Stimulated activated naive CD8-positive, alpha-beta T cell treated with anti-CD3 and anti-CD28 coated beads, Interleukin-15, Interleukin-2, amounts not matched to agents 100 U/mL and 50 U/mL, for 24 hours (primary cell): ENCODE measurements around the gene INAFM2.

Source experiments
- ATAC-seq: fragments of 150-1000 bp; cut with Tn5 transposase; one replicate; pipeline ENCODE4 v1.10.0; 2021
- DNase-seq: peaks from one replicate; pipeline ENCODE4 v3.0.0; 2021

The INAFM2 gene

DNA sequence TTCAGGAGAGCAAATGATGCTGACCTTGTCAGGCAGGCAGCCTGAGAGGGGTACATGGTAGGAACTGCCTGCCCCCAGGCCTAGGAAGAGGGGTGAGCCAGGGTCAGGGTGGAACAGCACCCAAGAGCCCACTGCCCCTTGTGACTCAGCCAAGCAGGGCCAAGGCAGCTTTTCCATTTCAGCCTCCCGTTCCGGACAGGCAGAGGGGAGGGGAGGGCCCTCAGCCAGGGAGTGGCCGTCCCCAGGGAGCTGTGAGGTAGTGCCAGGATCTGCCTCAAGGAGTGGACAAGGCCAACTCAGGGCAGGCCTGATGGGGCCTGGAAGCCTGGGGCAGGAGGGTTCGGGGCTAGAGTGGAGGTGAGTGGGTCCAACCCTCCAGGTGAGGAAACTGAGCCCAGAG, 35.5 kb upstream of the INAFM2 start:
- no peak for DNase-seq

DNA sequence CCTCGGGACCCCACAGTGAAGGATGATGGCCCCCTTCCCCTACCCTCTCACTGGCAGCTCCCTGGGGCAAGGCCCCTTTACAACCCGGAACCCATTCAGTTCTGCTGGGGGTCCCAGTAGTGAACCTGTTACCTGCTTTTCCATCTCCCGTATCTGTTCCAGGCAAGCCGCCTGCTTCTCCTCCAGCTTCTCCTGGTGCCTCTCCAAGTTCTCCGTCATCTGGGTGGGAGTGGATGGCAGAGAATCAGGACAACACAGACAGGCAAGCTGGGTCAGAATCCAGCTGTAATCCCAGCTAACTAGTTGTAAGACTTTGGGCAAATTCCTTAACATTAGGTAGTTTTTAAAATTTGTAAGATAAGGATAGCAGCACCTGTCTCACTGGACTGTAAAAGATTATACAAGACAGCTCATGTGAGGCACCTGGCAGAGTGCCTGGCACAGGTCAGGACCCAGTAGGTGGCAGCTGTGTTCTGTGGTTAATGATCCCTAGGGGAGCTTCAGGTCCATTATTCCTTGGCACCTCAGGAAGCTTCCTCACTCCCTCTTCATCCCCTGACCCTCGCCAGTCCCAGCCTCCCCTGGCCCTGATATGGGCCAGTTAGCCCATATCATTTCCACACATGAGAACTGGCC, 34.2 kb upstream of the INAFM2 start:
- DNase-seq (no peak), ATAC-seq (no peak)

More for the DNA sequence above, 35.5 kb upstream of the INAFM2 start:
- no peak for ATAC-seq

DNA sequence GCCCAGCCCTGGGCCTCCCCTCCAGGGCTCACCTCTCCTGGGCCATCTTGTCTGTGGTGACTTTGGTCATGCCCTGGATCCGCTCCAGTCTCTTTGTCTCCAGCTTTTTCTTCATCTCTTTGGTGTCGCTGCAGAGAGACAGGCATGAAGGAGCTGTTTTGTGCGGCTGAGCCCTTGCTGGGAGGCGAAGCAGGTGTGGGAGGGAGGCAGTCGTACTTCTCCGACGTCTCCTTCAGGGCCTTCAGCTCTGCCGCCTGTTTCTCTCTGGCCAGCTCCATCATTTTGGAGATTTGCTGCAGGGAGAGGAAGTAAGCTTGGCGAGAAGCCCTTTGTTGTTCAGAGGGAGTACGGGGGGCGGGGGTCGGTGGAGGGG, 33.0 kb upstream of the INAFM2 start:
- DNase-seq (no peak), ATAC-seq (no peak)

DNA sequence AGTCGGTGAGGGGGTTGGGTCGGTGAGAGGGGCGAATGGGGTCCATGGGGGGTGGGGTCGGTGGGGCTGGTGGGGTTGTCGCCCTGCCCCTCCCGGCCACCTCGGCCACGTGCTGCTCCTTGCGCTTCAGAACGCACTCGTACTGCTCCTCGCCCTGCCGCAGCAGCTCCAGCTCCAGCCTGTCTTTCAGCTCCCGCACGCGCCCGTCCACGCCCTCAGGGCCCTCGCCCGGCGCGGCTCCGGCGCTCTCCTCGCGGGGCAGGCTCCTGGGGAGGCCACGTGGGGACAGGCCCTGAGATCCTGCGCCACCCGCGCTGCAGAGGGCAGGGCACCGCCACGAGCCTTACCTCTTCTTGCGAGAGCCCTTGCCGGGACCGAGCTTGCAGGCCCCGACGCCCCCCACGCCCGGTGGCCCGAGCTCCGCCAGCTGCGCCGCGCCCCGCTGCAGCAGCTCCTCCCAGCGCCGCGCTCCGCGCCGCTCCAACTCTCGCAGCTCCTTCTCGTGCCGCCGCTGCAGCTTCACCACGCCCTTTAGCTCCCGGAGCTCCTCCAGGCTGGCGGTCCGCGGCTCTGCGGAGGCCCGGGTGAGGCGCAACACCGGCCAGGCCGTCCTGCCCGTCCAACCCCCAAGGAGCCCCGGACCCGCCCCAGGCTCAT, 32.4 kb upstream of the INAFM2 start:
- ATAC-seq = no peak
- no peak for DNase-seq

DNA sequence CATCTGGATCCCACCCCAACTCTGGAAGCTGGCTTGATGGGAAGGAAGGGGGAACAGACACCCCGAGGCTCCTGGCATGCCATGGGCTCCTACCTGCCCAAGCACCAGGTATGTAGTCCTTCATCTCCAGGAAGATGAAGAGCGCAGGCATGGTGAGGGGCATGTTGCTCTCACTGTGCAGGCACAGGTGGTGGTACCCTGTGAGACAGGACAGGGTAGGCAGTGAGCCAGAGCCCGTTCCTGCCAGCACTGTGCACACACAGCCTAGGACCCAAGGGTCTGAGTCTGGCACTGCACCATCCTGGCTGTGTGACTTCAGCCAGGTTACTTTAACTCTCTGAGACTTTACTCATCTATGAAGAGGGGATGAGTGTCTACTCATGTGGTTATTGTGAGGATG, 31.2 kb upstream of the INAFM2 start:
- DNase-seq = no peak
- ATAC-seq = no peak

- DNase-seq (no peak), ATAC-seq (no peak)
Observed at GRCh38 chr15:40293006-40293405, 30.5 kb upstream of the INAFM2 start.

DNA sequence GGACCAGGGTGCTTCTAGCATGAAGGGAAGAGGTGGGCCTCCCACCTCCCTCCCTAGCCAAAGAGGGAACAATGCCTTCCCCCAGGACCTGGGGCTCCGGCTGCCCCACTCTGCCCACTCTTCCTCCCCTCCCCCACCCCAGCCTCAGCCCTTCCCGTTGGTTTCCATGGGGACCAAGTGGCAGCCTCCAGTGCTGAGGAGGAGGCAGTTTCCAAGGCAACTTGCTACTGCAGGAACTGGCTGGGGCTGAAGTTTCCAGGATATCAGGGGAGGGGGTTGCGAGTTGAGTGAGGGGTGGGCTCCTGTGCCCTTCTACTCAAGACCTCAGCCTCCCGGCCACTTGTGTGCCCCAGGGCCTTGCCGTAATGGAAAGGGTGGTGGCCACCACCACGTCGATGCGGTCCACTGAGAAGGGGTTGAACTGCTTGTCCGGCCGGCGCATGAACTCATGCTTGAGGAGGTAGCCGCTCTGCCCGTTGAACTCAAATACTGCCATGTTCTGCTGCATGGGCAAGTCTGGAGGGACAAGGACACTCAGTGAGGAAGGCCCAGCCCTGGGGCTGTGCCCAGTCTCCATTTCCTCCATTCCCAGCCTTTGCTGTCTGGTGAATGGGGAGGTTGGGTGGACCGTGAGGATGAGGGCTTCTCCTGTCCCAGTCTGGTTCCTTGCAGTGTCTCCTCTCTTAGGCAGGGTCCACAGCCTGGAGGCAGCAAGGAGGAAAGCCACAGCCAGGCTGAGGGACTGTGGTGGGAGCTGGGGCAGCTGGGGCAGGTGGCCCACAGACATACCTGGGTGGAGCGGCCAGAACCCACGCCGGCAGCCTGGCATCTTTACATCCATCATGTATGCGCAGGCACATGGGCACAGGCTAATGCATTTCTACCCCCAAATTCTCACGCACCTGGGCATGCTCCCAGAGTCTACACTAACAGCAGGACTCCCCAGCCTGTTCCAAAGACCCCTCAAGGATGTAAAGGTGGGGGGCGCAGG, 29.3 kb upstream of the INAFM2 start:
- DNase-seq = no peak
- ATAC-seq = no peak

DNA sequence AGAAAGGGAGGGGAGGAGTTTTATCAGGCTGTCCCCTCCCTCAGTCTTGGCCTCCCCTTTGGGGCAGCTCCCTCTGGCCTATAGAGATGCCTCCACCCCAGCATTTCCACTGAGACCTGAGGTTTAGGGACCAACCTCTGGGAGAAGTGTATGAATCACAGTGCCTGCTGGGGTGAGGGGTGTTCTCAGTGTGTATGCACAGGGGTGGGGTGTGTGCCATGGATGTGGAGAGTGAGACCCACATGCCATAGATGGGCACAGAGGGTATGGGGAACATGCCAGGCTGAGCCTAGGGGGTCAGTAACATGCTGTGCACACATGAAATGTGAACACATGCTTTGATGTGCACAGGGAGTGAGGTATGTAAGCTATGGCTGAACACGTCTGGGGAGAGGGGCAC, 28.2 kb upstream of the INAFM2 start:
- no peak for DNase-seq
- no peak for ATAC-seq

- no peak for ATAC-seq
- DNase-seq = no peak
Observed at GRCh38 chr15:40295877-40296560, 27.5 kb upstream of the INAFM2 start.

DNA sequence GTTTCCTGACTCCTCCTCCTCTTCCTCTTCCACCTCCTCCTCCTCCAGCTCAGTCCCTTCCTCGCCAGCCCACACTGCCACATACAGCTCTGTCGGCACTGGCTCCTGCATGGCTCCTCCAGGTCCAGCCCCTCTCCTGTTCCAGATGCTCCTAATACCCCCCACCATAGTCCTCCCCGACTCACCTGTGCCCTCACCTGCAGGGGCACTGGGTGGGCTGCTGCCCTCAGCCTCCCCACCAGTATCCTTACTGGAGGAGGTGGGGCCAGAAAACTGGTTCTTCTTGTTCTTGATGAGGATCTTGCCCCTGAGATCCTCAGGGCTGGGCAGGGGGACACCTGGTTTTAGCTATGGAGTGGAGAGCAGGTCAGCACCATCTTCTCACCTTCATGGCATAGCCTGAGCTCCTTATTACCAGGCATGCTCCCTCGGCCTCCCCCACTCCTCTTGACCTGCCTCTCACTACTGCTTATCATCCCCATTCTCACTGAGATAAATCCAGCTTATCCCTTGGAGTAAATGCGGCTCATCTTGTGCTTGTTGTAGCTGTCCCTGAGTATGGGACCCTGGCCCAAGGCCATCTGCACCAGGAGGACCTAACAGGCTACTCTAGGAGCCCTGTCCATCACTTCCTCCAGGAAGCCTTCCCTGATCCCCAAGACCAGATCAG, 26.8 kb upstream of the INAFM2 start:
- ATAC-seq = no peak
- DNase-seq = no peak

DNA sequence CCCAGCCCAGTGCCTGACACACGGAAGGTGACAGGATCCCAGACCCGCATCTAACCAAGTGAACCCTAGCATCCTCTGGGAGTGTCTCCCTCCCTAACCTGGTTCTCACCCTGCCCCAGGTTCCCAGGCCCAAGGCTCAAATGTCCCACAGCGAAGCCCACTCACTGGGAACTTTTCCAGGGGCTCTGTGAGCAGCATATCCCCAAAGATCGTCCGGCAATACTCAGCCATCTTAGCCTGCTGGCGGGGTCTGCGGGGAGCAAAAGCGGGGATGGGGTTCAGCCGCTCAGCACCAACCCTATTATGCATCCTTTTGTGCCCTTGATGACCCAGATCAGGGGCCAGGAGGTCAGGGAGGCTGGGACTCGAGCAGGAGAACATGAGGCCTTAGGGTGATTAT, 26.1 kb upstream of the INAFM2 start:
- ATAC-seq (no peak), DNase-seq (no peak)

DNA sequence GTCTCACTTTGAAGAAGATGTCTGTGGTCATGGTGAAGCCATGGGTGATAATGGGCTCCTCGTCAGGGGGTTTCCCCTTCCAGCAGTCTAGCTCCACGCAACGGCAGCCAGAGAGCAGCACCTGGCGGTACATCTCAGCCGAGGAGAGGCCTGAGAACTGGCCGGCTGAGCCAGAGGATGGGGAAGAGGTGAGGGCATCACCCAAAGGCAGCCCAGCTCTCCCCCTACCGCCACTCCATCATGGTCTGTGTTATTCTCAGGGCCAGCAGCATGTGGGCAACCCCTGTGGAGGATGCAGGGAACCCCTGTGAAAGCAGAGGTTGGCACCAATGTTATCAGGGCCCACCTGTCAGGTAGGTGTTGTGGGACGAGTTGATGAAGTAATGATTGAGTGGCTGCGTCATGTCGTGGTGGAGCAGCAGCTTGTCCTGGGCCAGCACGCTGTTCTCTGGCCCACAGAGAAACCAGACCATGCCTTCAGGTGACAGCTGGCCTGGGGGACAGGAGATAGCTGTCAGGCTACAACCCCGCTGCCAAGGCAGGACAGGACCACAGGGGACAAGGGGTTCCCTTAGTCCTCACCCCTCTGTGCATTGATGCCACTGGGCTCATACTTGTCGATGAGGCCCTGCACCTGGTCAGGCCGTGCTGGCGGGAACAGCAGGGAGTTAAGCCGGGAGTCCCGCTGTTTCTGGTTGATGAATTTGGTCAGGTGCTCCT, 25.1 kb upstream of the INAFM2 start:
- no peak for DNase-seq
- ATAC-seq = no peak

DNA sequence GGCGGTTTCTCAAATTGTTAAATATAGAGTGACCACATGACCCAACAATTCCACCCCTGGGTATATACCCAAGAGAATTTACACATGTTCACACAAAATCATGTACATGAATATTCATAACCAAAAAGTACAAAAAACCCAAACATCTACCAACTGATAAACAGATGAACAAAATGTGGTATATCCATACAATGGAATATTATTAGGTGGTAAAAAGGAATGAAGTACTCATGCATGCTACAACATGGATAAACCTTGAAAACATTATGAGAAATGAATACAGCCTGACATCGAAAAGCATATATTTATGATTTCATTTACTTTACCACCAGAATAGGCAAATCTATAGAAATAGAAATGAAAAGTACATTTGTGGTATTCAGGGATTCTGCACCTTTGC, 23.1 kb upstream of the INAFM2 start:
- ATAC-seq (no peak), DNase-seq (no peak)

DNA sequence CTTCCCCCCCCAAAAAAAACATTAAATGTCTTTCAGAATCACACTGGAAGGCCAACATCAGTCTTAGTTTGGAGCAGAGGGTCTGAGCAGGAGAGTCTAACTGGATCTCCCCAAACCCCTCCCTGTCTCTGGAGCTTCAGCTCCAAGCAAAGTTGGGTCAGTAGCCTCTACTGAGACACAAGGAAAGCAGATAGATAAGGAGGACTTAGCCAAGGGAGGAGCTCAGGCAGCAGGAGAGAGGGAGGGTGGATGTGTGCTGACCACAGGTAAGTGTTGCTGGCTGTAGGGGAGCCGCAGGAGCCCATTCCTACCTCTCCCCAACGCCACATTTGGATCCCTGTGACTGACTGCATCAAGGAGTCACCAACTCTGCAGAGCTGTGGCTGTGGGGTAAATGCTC, 22.7 kb upstream of the INAFM2 start:
- no peak for ATAC-seq

DNA sequence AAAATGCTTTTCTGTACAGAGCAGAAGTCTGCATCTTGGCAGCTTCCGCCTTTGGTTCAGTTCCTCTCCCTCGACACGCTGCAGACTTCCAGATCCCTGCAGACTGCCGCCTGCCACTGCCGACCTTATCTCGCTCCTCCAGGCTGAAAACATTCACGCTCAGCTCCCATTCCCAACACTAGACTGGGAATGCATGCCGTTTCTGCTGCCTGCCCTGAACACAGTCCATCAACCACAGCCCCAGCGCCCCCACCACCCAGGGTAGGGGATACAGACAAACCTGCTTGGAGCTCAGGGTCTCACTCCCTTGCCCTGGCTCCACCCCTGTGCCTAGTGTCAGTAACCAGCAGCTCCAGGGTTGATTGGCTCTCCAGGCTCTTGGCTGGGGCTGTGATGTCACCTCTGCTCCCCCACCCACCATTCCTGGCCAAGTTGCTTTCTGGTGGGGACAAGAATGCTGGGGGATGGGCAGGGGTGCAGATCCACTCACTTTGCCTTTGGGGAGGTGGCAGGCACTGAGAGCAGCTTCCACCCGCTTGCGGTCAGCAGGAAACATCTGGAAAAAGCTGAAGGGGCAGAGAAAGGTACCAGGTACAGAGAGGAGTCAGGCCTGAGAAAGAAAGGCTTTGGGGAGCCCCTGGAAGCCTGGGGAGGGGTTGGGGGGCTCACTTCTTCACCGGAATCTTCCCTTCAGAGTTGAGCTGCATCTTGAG, 21.9 kb upstream of the INAFM2 start:
- ATAC-seq = no peak

More for the DNA sequence above, 22.7 kb upstream of the INAFM2 start:
- no peak for DNase-seq

DNA sequence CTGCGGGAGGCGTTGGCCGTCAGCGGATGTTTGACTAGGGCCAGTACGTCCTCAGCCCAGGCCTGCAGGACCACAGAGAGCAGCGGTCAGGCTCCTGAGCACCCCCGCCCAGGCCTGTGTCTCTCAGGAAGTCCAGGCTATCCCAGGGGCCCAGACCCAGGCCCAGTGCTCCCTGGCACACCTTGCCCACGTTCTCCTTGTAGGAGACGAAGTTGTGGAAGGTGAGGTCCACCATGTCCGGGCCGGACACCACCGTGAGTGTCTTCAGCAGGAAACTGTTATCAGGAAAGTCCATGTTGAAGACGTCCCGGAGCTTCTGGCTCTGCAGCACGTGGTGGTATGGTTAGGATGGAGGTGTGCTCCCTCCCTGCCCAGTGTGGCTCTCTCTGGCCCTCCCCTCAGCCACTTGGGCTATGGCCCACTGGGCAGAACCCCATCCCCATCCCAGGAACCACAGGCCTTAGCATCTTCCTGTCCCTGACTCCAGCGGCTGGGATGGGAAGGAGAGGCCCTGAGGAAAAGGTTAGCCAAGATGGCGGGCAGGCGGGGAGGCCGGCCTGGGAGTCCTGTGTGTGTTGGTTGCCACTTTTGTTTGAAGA, 21.1 kb upstream of the INAFM2 start:
- ATAC-seq = no peak

More for the DNA sequence above, 21.9 kb upstream of the INAFM2 start:
- no peak for DNase-seq

DNA sequence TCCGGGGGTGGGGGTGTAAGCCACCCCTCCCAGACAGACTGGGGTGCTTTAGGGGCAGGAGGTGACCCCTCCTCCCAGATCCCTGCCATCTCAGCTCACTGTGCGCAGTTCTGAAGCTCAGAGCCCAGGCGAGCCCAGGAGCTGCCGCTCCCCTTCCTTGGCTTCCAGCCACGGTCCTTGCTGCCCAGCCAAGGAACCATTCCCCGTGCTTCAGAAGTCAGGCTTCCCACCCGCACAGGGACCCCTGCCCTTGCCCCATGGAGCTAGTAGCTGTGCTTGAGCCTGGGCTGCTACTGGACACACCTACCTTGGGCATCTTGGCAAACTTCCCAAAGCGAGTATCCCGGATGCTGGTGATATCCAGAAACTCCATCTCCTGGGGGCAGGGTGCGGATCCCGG, 20.5 kb upstream of the INAFM2 start:
- DNase-seq = no peak

More for the DNA sequence above, 21.1 kb upstream of the INAFM2 start:
- no peak for DNase-seq

GRCh38 chr15:40303576-40303975, 19.9 kb upstream of the INAFM2 start:
- no peak for DNase-seq
- no peak for ATAC-seq

More for the DNA sequence above, 20.5 kb upstream of the INAFM2 start:
- ATAC-seq = no peak

DNA sequence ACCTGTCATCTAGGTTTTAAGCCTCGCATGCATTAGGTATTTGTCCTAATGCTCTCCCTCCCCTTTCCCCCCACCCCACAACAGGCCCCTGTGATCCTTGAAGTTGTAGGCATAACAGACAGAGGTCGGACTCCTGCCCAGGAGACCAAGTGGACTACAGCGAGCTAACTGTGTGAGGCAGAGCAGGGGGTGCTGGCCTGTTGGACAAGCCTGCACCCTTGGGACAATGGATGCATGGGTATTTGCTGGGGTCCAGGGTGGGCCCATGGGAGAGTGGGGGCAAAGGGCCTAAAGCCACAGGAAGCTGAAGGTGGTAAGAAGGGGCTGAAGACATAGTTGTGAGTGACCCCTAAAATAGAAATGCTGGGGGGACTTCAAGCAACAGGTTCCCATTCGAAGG, 18.2 kb upstream of the INAFM2 start:
- no peak for DNase-seq
- no peak for ATAC-seq

DNA sequence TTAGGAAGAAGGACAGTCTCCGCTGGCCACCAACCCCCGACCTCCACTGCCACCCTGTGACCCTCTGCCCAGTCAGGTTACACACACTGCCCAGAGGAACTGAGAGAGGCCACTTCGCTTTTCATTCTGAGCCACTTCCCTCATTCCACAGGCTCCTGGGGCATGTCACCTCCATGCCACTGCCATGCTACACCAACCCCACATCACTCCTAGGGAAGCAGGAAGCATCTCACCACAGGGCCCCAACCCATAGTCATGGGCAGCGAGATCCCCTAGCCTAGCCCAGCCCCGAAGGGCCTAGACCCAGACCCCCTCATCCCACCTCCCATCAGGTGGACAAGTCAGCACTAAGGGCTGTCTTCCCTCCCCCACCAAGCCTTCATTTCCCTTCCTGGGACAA, 17.1 kb upstream of the INAFM2 start:
- no peak for ATAC-seq
- DNase-seq = no peak
